Vagina (tissue), 2 donors: Measurements from ENCODE around the gene ATP5MC3. TPM values are rescaled to one million over a fixed set of nuclear protein-coding genes. Genes with fewer than 3 reads are reported as not detected.
A peak's percentile ranks its signal among the peaks of the same experiment; 100 is the strongest.

Experiments used
- DNase-seq, 2 donors: peaks; one replicate each; pipeline ENCODE4 v3.0.0-alpha.2; 2017; ENCODE audit errors: extremely low spot score in 2 of 2
- H3K27ac ChIP-seq: fragments of 200-600 bp; sonication (generic); one replicate; pipeline ENCODE4 v1.5.1; 2019
- H3K27me3 ChIP-seq: fragments of 200-600 bp; sonication (generic); one replicate; pipeline ENCODE4 v1.5.1; 2019
- H3K36me3 ChIP-seq, 2 donors: fragments of 200-600 bp; sonication (generic); one replicate each; pipeline ENCODE4 v1.5.1; 2017 to 2019
- H3K4me1 ChIP-seq: fragments of 200-600 bp; sonication (generic); one replicate; pipeline ENCODE4 v1.5.1; 2019
- H3K4me3 ChIP-seq, 2 donors: fragments of 200-600 bp; sonication (generic); 1 replicate in 1 of 2; 2 replicates in 1 of 2; pipeline ENCODE4 v1.5.1; 2016 to 2019
- H3K9me3 ChIP-seq: fragments of 200-600 bp; sonication (generic); one replicate; pipeline ENCODE4 v1.5.1; 2019
- POLR2A ChIP-seq, 2 donors: fragments of 450-650 bp; IDR thresholded peaks; one replicate each; pipeline ENCODE4 v1.6.1; 2017; ENCODE audit warnings: antibody characterized with exemption in 2 of 2, mild to moderate bottlenecking in 2 of 2, moderate library complexity in 2 of 2
- POLR2AphosphoS5 ChIP-seq, 2 donors: sonication (generic); formaldehyde crosslinking; IDR thresholded peaks; one replicate each; pipeline ENCODE4 v1.9.0; 2017; ENCODE audit warnings: antibody characterized with exemption in 2 of 2, mild to moderate bottlenecking in 2 of 2, low read depth in 1 of 2; ENCODE audit not compliant: insufficient read depth in 1 of 2
- intact Hi-C: fragments of 100-400 bp; cut with DNase I; formaldehyde crosslinking; loops from one replicate; pipeline ENCODE4 v1.15.1; 2023
- total RNA-seq: library from RNA; depleted of rRNA; stranded (reverse); fragments of >200 nt; gene quantifications from one replicate; pipeline ENCODE4 v1.2.3, GENCODE V29; 2016
- TF ChIP-seq, protein P1 (sequence below), 3 experiments: fragments of 450-650 bp in 2 of 3; fragments of 200-600 bp in 1 of 3; sonication (generic) in 1 of 3; IDR thresholded peaks; one replicate each; pipeline ENCODE4 v1.5.1; 2017 to 2019; ENCODE audit warnings: antibody characterized with exemption in 3 of 3, mild to moderate bottlenecking in 2 of 3, moderate library complexity in 2 of 3

Gene ATP5MC3
- total RNA-seq, 1 donor from 2014 or later = 106 TPM

DNA sequence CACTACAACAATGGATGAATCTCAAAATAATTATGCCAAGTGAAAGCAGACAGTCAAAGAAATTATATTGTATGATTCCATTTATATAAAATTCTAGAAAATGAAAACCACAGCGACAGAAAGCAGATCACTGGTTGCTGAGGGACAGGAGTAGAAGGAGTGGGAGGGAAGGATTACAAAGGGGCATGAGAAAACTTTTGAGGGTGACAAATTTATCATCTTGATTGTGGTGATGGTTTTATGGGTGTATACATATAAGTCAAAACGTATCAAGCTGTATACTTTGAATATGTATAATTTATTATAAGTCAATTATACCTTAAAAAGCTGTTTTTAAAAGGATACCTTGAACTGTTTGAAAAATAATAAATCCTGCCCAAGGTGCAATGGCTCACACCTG is 41.2 kb downstream of the ATP5MC3 start:
- no peaks in the 10 kb centered on the region for H3K9me3 ChIP-seq
- no peak overlapping the region for H3K27ac ChIP-seq
- H3K4me1 ChIP-seq = peaks cover 36% of the 10 kb centered on the region
- no peaks in the 10 kb centered on the region for H3K27me3 ChIP-seq
- DNase-seq = no peak
- no peak overlapping the region for H3K4me3 ChIP-seq
- intact Hi-C loops = no loop called here
- TF ChIP-seq POLR2A (IDR thresholded peaks at IDR 0.05) (no peak), POLR2AphosphoS5 (IDR thresholded peaks at IDR 0.05; ENCODE audit: insufficient read depth in 1 of 2, low read depth in 1 of 2) (no peak)
- TF ChIP-seq, protein P1, sequence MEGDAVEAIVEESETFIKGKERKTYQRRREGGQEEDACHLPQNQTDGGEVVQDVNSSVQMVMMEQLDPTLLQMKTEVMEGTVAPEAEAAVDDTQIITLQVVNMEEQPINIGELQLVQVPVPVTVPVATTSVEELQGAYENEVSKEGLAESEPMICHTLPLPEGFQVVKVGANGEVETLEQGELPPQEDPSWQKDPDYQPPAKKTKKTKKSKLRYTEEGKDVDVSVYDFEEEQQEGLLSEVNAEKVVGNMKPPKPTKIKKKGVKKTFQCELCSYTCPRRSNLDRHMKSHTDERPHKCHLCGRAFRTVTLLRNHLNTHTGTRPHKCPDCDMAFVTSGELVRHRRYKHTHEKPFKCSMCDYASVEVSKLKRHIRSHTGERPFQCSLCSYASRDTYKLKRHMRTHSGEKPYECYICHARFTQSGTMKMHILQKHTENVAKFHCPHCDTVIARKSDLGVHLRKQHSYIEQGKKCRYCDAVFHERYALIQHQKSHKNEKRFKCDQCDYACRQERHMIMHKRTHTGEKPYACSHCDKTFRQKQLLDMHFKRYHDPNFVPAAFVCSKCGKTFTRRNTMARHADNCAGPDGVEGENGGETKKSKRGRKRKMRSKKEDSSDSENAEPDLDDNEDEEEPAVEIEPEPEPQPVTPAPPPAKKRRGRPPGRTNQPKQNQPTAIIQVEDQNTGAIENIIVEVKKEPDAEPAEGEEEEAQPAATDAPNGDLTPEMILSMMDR (IDR thresholded peaks at IDR 0.05) = no peak
- H3K36me3 ChIP-seq = peaks cover 0 to 4% of the 10 kb centered on the region in 2 donors

DNA sequence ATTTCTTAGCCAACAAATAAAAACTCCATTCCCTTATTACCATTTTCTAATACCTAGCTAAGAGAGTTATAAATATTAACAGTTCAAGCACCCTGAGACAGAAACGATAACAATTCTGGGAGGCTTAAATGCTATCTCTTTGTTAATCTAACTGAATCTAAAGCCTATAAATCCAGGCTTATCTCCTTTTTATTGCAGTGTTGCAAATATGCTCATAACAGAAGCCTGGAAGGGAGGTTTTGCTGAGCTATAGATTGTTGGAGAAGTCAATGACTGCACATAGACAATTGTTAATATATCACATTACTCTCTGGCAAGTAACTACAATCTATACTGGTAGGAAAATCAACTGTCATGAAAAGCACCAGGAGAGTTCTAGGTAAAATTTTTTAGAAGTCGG is 43.7 kb downstream of the ATP5MC3 start:
- Histone ChIP-seq H3K4me1 (peaks cover 43% of the 10 kb centered on the region), H3K4me3 (no peak overlapping the region), H3K27ac (no peak overlapping the region), H3K36me3 (peaks cover 0 to 4% of the 10 kb centered on the region in 2 donors), H3K27me3 (no peaks in the 10 kb centered on the region), H3K9me3 (no peaks in the 10 kb centered on the region)
- DNase-seq = no peak
- TF ChIP-seq, protein P1 (IDR thresholded peaks at IDR 0.05) = no peak
- TF ChIP-seq POLR2AphosphoS5 (IDR thresholded peaks at IDR 0.05; ENCODE audit: insufficient read depth in 1 of 2, low read depth in 1 of 2) (no peak), POLR2A (IDR thresholded peaks at IDR 0.05) (no peak)
- intact Hi-C loops = no loop called here

DNA sequence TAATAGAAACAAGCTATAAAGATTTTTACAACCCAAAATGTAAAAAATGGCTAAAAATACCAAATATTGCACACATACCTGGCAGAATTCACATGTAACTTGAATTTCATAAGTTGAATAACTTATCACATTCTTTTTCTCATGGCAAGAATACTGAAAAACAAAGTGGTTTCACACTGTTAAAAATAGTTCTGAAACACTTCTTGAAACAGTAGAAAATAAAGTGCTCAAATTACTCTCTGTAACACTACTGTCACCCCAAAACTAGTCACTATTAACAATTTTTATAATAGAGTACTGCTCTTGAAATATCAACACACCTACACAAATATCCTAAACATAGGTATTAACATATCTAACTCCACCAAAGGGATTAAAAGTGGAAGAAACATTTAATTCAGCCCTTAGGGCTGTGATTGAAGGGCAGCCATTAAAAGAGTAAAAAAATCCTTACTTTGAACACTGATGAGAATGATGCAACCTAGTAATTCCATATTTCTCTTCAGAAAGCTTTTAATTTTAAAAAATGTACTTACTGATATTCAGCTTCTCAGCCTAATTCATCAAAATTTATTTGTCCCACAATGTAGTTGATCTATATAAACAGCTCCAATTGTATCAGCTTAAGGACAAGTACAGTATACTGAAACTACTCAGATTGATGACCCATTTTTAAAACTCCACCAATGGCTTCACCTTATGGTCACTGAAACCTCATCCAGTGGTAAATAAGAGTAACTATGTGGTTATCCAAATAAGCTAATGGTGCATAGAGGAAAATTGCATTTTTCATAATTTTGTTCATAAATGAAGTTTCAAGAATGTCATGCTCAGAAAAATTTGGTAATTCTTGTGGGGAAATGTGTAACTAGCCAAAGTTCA is 44.9 kb downstream of the ATP5MC3 start:
- intact Hi-C loops = no loop called here
- Histone ChIP-seq H3K36me3 (peaks cover 0 to 4% of the 10 kb centered on the region in 2 donors), H3K4me3 (no peak overlapping the region), H3K27me3 (no peaks in the 10 kb centered on the region), H3K27ac (peak overlapping the region; percentile 27), H3K9me3 (no peaks in the 10 kb centered on the region), H3K4me1 (peaks cover 43% of the 10 kb centered on the region)
- DNase-seq = no peak
- TF ChIP-seq, protein P1 (IDR thresholded peaks at IDR 0.05) = no peak
- TF ChIP-seq POLR2A (IDR thresholded peaks at IDR 0.05) = no peak
- TF ChIP-seq POLR2AphosphoS5 (IDR thresholded peaks at IDR 0.05; ENCODE audit: insufficient read depth in 1 of 2, low read depth in 1 of 2) = no peak

DNA sequence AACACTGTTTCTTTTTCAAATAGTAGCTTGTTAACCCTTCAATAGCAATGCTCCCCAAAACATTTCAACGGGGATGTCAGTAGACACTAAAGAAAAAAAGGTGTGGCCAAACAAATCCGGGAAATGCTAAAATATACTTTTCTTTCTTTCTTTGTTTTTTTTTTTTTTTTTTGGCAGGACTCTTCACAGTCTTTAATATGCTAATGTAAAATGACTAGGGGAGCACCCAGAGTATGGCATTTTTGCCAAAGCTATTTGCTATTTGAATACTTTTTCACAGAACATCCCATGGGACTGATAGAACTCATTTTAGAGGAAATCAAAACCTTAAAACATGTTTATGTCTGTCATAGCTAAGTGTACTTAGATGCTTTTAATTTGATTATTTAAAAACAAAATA is 45.6 kb downstream of the ATP5MC3 start:
- H3K9me3 ChIP-seq = no peaks in the 10 kb centered on the region
- H3K4me3 ChIP-seq = no peak overlapping the region
- H3K27me3 ChIP-seq = no peaks in the 10 kb centered on the region
- H3K4me1 ChIP-seq = peaks cover 47% of the 10 kb centered on the region
- intact Hi-C loops = no loop called here
- no peak for TF ChIP-seq POLR2A (IDR thresholded peaks at IDR 0.05)
- no peak for TF ChIP-seq POLR2AphosphoS5 (IDR thresholded peaks at IDR 0.05; ENCODE audit: insufficient read depth in 1 of 2, low read depth in 1 of 2)
- TF ChIP-seq, protein P1 (IDR thresholded peaks at IDR 0.05) = no peak
- peak overlapping the region; percentile 27 for H3K27ac ChIP-seq
- H3K36me3 ChIP-seq = peaks cover 0 to 4% of the 10 kb centered on the region in 2 donors
- no peak for DNase-seq

DNA sequence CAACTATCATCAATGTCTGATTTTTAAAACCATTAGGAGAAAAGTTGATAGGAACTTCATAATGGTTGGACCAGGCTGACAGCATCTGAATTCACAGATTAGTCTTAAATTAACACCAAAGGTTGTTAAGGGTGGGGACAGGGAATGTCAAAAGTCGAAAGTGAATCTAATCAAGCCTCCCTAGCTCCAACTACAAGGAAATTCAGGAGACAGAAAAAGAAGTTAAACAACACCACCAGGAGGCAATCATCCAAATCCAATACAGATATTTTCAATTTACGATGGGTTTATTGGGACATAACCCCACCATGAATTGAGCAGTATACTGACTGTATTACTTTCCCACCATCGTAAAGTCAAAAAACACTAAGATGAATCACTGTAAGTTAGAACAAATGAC is 46.3 kb downstream of the ATP5MC3 start:
- no peaks in the 10 kb centered on the region for H3K9me3 ChIP-seq
- TF ChIP-seq POLR2AphosphoS5 (IDR thresholded peaks at IDR 0.05; ENCODE audit: insufficient read depth in 1 of 2, low read depth in 1 of 2) (no peak), POLR2A (IDR thresholded peaks at IDR 0.05) (no peak)
- TF ChIP-seq, protein P1 (IDR thresholded peaks at IDR 0.05) = no peak
- no peak overlapping the region for H3K4me3 ChIP-seq
- H3K4me1 ChIP-seq = peaks cover 50% of the 10 kb centered on the region
- DNase-seq = no peak
- H3K36me3 ChIP-seq = peaks cover 0 to 4% of the 10 kb centered on the region in 2 donors
- H3K27me3 ChIP-seq = no peaks in the 10 kb centered on the region
- no peak overlapping the region for H3K27ac ChIP-seq
- intact Hi-C loops = no loop called here
